Lung microvascular endothelial cell (primary cell): ENCODE measurements around the gene STMND1. TPM values are rescaled to one million over a fixed set of nuclear protein-coding genes. Genes with fewer than 3 reads are reported as not detected.

Experiments used
- DNase-seq, 2 donors: peaks; one replicate each; pipeline versions ENCODE4 v3.0.0 to v3.0.0-alpha.2; 2010; ENCODE audit warnings: low read depth in 2 of 2
- total RNA-seq: library from RNA; depleted of rRNA; stranded (reverse); fragments of >200 nt; gene quantifications from 2 replicates; pipeline ENCODE4 v1.2.1, GENCODE V29; 2014

STMND1 gene
- total RNA-seq, 1 donor from 2014 or later, result not detected

- no peak for DNase-seq
Measured at GRCh38 chr6:17159240-17159639, 57.4 kb downstream of the STMND1 start.

GRCh38 chr6:17161076-17161475, 59.2 kb downstream of the STMND1 start:
- no peak for DNase-seq

- no peak for DNase-seq
Measured at GRCh38 chr6:17165383-17165782, 63.5 kb downstream of the STMND1 start.

GRCh38 chr6:17167327-17167979, 65.6 kb downstream of the STMND1 start:
- peak; percentile 1 to 42 for DNase-seq

- peak in 1 of 2 donors; percentile 18 for DNase-seq
Measured at GRCh38 chr6:17169291-17169690, 67.4 kb downstream of the STMND1 start.

GRCh38 chr6:17169711-17170110, 67.9 kb downstream of the STMND1 start:
- DNase-seq, result no peak

GRCh38 chr6:17172836-17173470, 71.1 kb downstream of the STMND1 start:
- no peak for DNase-seq

GRCh38 chr6:17178326-17178725, 76.5 kb downstream of the STMND1 start:
- DNase-seq, result no peak

GRCh38 chr6:17178754-17179529, 77.1 kb downstream of the STMND1 start:
- DNase-seq, result peak in 1 of 2 donors; percentile 11

- peak in 1 of 2 donors; percentile 7 for DNase-seq
Measured at GRCh38 chr6:17179530-17180073, 77.8 kb downstream of the STMND1 start.

Other genes with a start within 250 kb of the STMND1 start
- gene RBM24, start 179.3 kb downstream of the STMND1 start, total RNA-seq, result 0.20 and 0.65 TPM in 2 replicates